Measurements from ENCODE around the gene EPN1. TPM values are rescaled to one million over a fixed set of nuclear protein-coding genes. Genes with fewer than 3 reads are reported as not detected.

Gene EPN1
- total and polyA plus RNA-seq, 4 donors = 18.6 to 117 (median 77.8) TPM

- Histone ChIP-seq H3K27me3 (ENCODE audit: control insufficient read depth in 4 of 4, insufficient read depth in 4 of 4, low read length in 3 of 4) (peaks cover 0 to 5% (median under 1%) of the 10 kb centered on the region in 4 donors), H3K9ac (ENCODE audit: low read depth in 1 of 2, low read length in 2 of 2) (no peak overlapping the region), H3K27ac (ENCODE audit: low read depth in 1 of 2, low read length in 2 of 2) (no peak overlapping the region), H3K9me3 (ENCODE audit: control insufficient read depth in 4 of 4, low read length in 3 of 4) (no peaks in the 10 kb centered on the region), H3K36me3 (ENCODE audit: control insufficient read depth in 4 of 4, insufficient read depth in 3 of 4, low read depth in 1 of 4, low read length in 3 of 4) (no peaks in the 10 kb centered on the region), H3K4me3 (ENCODE audit: low read depth in 1 of 3, low read length in 3 of 3) (no peak overlapping the region), H3K4me1 (ENCODE audit: control insufficient read depth in 4 of 4, insufficient read depth in 4 of 4, low read length in 3 of 4) (no peaks in the 10 kb centered on the region)
- TF ChIP-seq HNF4G (IDR thresholded peaks at IDR 0.05) (no peak), FOXA2 (IDR thresholded peaks at IDR 0.05) (no peak), YY1 (IDR thresholded peaks at IDR 0.05) (no peak), JUND (IDR thresholded peaks at IDR 0.05) (no peak), MAX (IDR thresholded peaks at IDR 0.05) (no peak), CTCF (IDR thresholded peaks at IDR 0.05; ENCODE audit: low read depth, low read length, missing input control) (no peak)
- WGBS = 80% methylated on average over 2 of the region's 3 CpGs
- DNase-seq (ENCODE audit: low spot score) = no peak
Observed at GRCh38 chr19:55712804-55713631, 38.0 kb downstream of the EPN1 start.

- Histone ChIP-seq H3K36me3 (ENCODE audit: control insufficient read depth in 4 of 4, insufficient read depth in 3 of 4, low read depth in 1 of 4, low read length in 3 of 4) (no peaks in the 10 kb centered on the region), H3K4me3 (ENCODE audit: low read depth in 1 of 3, low read length in 3 of 3) (no peak overlapping the region), H3K27me3 (ENCODE audit: control insufficient read depth in 4 of 4, insufficient read depth in 4 of 4, low read length in 3 of 4) (peaks cover 0 to 5% (median 3%) of the 10 kb centered on the region in 4 donors), H3K27ac (ENCODE audit: low read depth in 1 of 2, low read length in 2 of 2) (no peak overlapping the region), H3K9ac (ENCODE audit: low read depth in 1 of 2, low read length in 2 of 2) (no peak overlapping the region), H3K9me3 (ENCODE audit: control insufficient read depth in 4 of 4, low read length in 3 of 4) (peaks cover 0 to 4% (median 1%) of the 10 kb centered on the region in 4 donors), H3K4me1 (ENCODE audit: control insufficient read depth in 4 of 4, insufficient read depth in 4 of 4, low read length in 3 of 4) (no peaks in the 10 kb centered on the region)
- no peak for DNase-seq (ENCODE audit: low spot score)
- TF ChIP-seq MAX (IDR thresholded peaks at IDR 0.05) = no peak
- no peak for TF ChIP-seq ATF3 (IDR thresholded peaks at IDR 0.05)
- TF ChIP-seq TAF1 (conservative IDR thresholded peaks at IDR 0.05) = no peak
- no peak for TF ChIP-seq HNF4A (conservative IDR thresholded peaks at IDR 0.05)
- no peak for TF ChIP-seq FOXA2 (IDR thresholded peaks at IDR 0.05)
- no peak for TF ChIP-seq SP1 (IDR thresholded peaks at IDR 0.05)
- TF ChIP-seq CTCF (IDR thresholded peaks at IDR 0.05; ENCODE audit: low read depth, low read length, missing input control) = no peak
- TF ChIP-seq JUND (IDR thresholded peaks at IDR 0.05) = no peak
- TF ChIP-seq ZBTB33 (IDR thresholded peaks at IDR 0.05) = no peak
- no peak for TF ChIP-seq RXRA (IDR thresholded peaks at IDR 0.05)
- TF ChIP-seq YY1 (IDR thresholded peaks at IDR 0.05) = no peak
- TF ChIP-seq GABPA (IDR thresholded peaks at IDR 0.05 in 1 of 2, conservative IDR thresholded peaks at IDR 0.05 in 1 of 2) = no peak
- no peak for TF ChIP-seq NR2F2 (IDR thresholded peaks at IDR 0.05)
- WGBS = 81% methylated on average over 15 of the region's 15 CpGs
Observed at GRCh38 chr19:55716531-55716930, 41.5 kb downstream of the EPN1 start.

Measured in liver (tissue), 9 donors.